Measurements from ENCODE around the gene ZSWIM6. TPM values are rescaled to one million over a fixed set of nuclear protein-coding genes. Genes with fewer than 3 reads are reported as not detected.

ZSWIM6 gene
- total RNA-seq, 1 experiment from 2014 or later: 10.8 TPM

- Histone ChIP-seq H3K9me3 (ENCODE audit: control insufficient read depth, insufficient read depth, low read depth, low read length) (no peaks in the 10 kb centered on the region), H3K4me3 (ENCODE audit: low read depth in 2 of 2, low read length in 2 of 2) (no peak overlapping the region), H3K27me3 (ENCODE audit: control insufficient read depth, insufficient read depth, low read length) (no peaks in the 10 kb centered on the region), H3K4me1 (ENCODE audit: control insufficient read depth, insufficient read depth, low read length) (no peaks in the 10 kb centered on the region; the same call in 1 of the 2 replicates), H3K36me3 (ENCODE audit: control insufficient read depth, insufficient read depth, low read length) (no peaks in the 10 kb centered on the region), H3K27ac (ENCODE audit: low read length) (no peak overlapping the region)
- ATAC-seq (no peak), DNase-seq (ENCODE audit: low read depth, low spot score) (no peak)
- CTCF ChIA-PET: no interaction called here
- in situ Hi-C loops (cut with HindIII; ENCODE audit: low pct_unique_long_range_greater_than_20kb, low sequenced_read_pairs) (no loop called here), intact Hi-C loops (cut with micrococcal nuclease; ENCODE audit: unreplicated experiment) (no loop called here)
- no TSS peak for BruUV-seq (replicated peaks)
- POLR2A ChIA-PET: interaction anchor here (0.6 kb wide), 2 partner anchors 39 to 152 kb away, joined by 3 read pairs; no protein-coding TSS in a partner anchor
- TF ChIP-seq CTCF (IDR thresholded peaks at IDR 0.05) (peak; percentile 11; the same call in 1 of the 2 replicates), REST (IDR thresholded peaks at IDR 0.05; ENCODE audit: insufficient read depth in 1 of 2, low read depth in 2 of 2, low read length in 1 of 2) (no peak)
These were observed 136.4 kb downstream of the ZSWIM6 start for GRCh38 chr5:61468483-61468865.

- TF ChIP-seq POLR2AphosphoS5 (IDR thresholded peaks at IDR 0.05; ENCODE audit: low read depth, low read length) (no peak), SIN3A (IDR thresholded peaks at IDR 0.05; ENCODE audit: borderline replicate concordance, insufficient read depth, low read depth, low read length) (no peak), REST (IDR thresholded peaks at IDR 0.05; ENCODE audit: insufficient read depth in 1 of 2, low read depth in 2 of 2, low read length in 1 of 2) (no peak), TCF7L2 (IDR thresholded peaks at IDR 0.05; ENCODE audit: low read depth, low read length) (no peak), CTCF (IDR thresholded peaks at IDR 0.05) (no peak)
- ATAC-seq (no peak), DNase-seq (ENCODE audit: low read depth, low spot score) (no peak)
- in situ Hi-C loops (cut with HindIII; ENCODE audit: low pct_unique_long_range_greater_than_20kb, low sequenced_read_pairs) (no loop called here), intact Hi-C loops (cut with micrococcal nuclease; ENCODE audit: unreplicated experiment) (no loop called here)
- ChIA-PET CTCF (no interaction called here), POLR2A (no interaction called here)
- no peak overlapping the region for H3K4me3 ChIP-seq (ENCODE audit: low read depth in 2 of 2, low read length in 2 of 2)
- H3K9me3 ChIP-seq (ENCODE audit: control insufficient read depth, insufficient read depth, low read depth, low read length): no peaks in the 10 kb centered on the region
- no TSS peak for BruUV-seq (replicated peaks)
- H3K4me1 ChIP-seq (ENCODE audit: control insufficient read depth, insufficient read depth, low read length): no peaks in the 10 kb centered on the region; the same call in 1 of the 2 replicates
- no peak overlapping the region for H3K27ac ChIP-seq (ENCODE audit: low read length)
- H3K36me3 ChIP-seq (ENCODE audit: control insufficient read depth, insufficient read depth, low read length): no peaks in the 10 kb centered on the region
- H3K27me3 ChIP-seq (ENCODE audit: control insufficient read depth, insufficient read depth, low read length): no peaks in the 10 kb centered on the region
These were observed 139.3 kb downstream of the ZSWIM6 start for GRCh38 chr5:61471352-61471751.
